WTC11 (cell line): ENCODE results near the gene NFATC2. TPM values are rescaled to one million over a fixed set of nuclear protein-coding genes. Genes with fewer than 3 reads are reported as not detected.

Experiments used
- ATAC-seq: fragments of 200-7000 bp; cut with Tn5 transposase; 2 replicates; pipeline ENCODE4 v1.10.0; 2021; ENCODE audit warnings: mild to moderate bottlenecking, moderate library complexity
- CTCF ChIA-PET: fragments of 300-600 bp; sonication (Branson Sonifier 250); formaldehyde crosslinking; loops from one replicate; lab custom pipeline; 2021; ENCODE audit warnings: antibody characterized with exemption; lab: Charles Lee
- POLR2A ChIA-PET: fragments of 350-600 bp; sonication (Branson Sonifier 250); formaldehyde crosslinking; loops from one replicate; lab custom pipeline; 2021; ENCODE audit warnings: antibody characterized with exemption; lab: Charles Lee
- DNase-seq: peaks from one replicate; pipeline ENCODE4 v3.0.0; 2021; ENCODE audit warnings: low spot score
- H3K27ac Mint-ChIP-seq: 2 replicates; pipeline ENCODE4 v1.8.0; 2021; ENCODE audit warnings: mixed read lengths
- H3K27me3 Mint-ChIP-seq: 2 replicates; pipeline ENCODE4 v1.8.0; 2021; ENCODE audit warnings: low read depth, mild to moderate bottlenecking, moderate library complexity, mixed read lengths
- H3K36me3 Mint-ChIP-seq: 2 replicates; pipeline ENCODE4 v1.8.0; 2021; ENCODE audit warnings: mixed read lengths
- H3K4me1 Mint-ChIP-seq: 2 replicates; pipeline ENCODE4 v1.8.0; 2022; ENCODE audit warnings: mixed read lengths
- H3K4me3 Mint-ChIP-seq: 2 replicates; pipeline ENCODE4 v1.8.0; 2021; ENCODE audit warnings: mild to moderate bottlenecking, moderate library complexity, mixed read lengths
- H3K9me3 Mint-ChIP-seq: 2 replicates; pipeline ENCODE4 v1.8.0; 2021; ENCODE audit warnings: mixed read lengths
- GRHL2 ChIP-seq: fragments of 250-450 bp; sonication (Bioruptor Pico); IDR thresholded peaks from 2 replicates; pipeline ENCODE4 v1.8.0; 2022; ENCODE audit warnings: mild to moderate bottlenecking, moderate library complexity; ENCODE audit not compliant: insufficient replicate concordance, severe bottlenecking
- GTF2I ChIP-seq: fragments of 250-450 bp; sonication (Bioruptor Pico); conservative IDR thresholded peaks from 2 replicates; pipeline ENCODE4 v1.4.0; 2021; ENCODE audit warnings: mild to moderate bottlenecking
- JUN ChIP-seq: sonication (generic); formaldehyde crosslinking; IDR thresholded peaks from 2 replicates; pipeline ENCODE4 v1.8.0; 2023; ENCODE audit warnings: mild to moderate bottlenecking, missing genetic modification reagents
- MYBL2 ChIP-seq: sonication (generic); formaldehyde crosslinking; IDR thresholded peaks from 2 replicates; pipeline ENCODE4 v1.8.1; 2023; ENCODE audit warnings: mild to moderate bottlenecking, moderate library complexity, missing genetic modification reagents
- NFATC4 ChIP-seq: fragments of 250-450 bp; sonication (Bioruptor Pico); IDR thresholded peaks from 2 replicates; pipeline ENCODE4 v1.9.0; 2021; ENCODE audit warnings: mild to moderate bottlenecking
- NR3C1 ChIP-seq: sonication (generic); formaldehyde crosslinking; conservative IDR thresholded peaks from 2 replicates; pipeline ENCODE4 v1.8.1; 2023; ENCODE audit warnings: low read depth, mild to moderate bottlenecking, missing genetic modification reagents
- TCF7 ChIP-seq: sonication (generic); formaldehyde crosslinking; IDR thresholded peaks from 2 replicates; pipeline ENCODE4 v1.8.0; 2022; ENCODE audit warnings: mild to moderate bottlenecking, low read depth, missing genetic modification reagents, moderate library complexity
- TEAD4 ChIP-seq: sonication (generic); formaldehyde crosslinking; IDR thresholded peaks from 2 replicates; pipeline ENCODE4 v1.8.0; 2022; ENCODE audit warnings: mild to moderate bottlenecking, missing genetic modification reagents
- ZBTB21 ChIP-seq: sonication (generic); formaldehyde crosslinking; IDR thresholded peaks from 2 replicates; pipeline ENCODE4 v1.8.1; 2023; ENCODE audit warnings: mild to moderate bottlenecking, missing genetic modification reagents, borderline replicate concordance
- ZNF416 ChIP-seq: fragments of 250-450 bp; sonication (Bioruptor Pico); IDR thresholded peaks from 2 replicates; pipeline ENCODE4 v1.9.0; 2021; ENCODE audit warnings: mild to moderate bottlenecking, inconsistent platforms
- ZNF423 ChIP-seq: fragments of 250-450 bp; sonication (Bioruptor Pico); IDR thresholded peaks from 2 replicates; pipeline ENCODE4 v2.1.2; 2022; ENCODE audit warnings: mild to moderate bottlenecking, moderate library complexity
- total RNA-seq: library from RNA; stranded (reverse); gene quantifications from 3 replicates; pipeline ENCODE4 v1.2.3, GENCODE V29; 2021
- TF ChIP-seq, protein P1 (sequence below): sonication (generic); formaldehyde crosslinking; IDR thresholded peaks from 2 replicates; pipeline ENCODE4 v1.8.1; 2022; ENCODE audit warnings: mild to moderate bottlenecking, missing genetic modification reagents, moderate library complexity, borderline replicate concordance
- TF ChIP-seq, protein P2 (sequence below): sonication (generic); formaldehyde crosslinking; IDR thresholded peaks from 2 replicates; pipeline ENCODE4 v1.8.1; 2023; ENCODE audit warnings: mild to moderate bottlenecking, missing genetic modification reagents, moderate library complexity
- TF ChIP-seq, protein P3 (sequence below): fragments of 250-450 bp; sonication (Bioruptor Pico); IDR thresholded peaks from 2 replicates; pipeline ENCODE4 v1.9.0; 2021; ENCODE audit warnings: moderate library complexity, mild to moderate bottlenecking, inconsistent platforms, borderline replicate concordance
- TF ChIP-seq, protein P4 (sequence below): sonication (generic); formaldehyde crosslinking; IDR thresholded peaks from 2 replicates; pipeline ENCODE4 v1.8.1; 2023; ENCODE audit warnings: mild to moderate bottlenecking, missing genetic modification reagents, borderline replicate concordance
- TF ChIP-seq, protein P5 (sequence below): sonication (generic); formaldehyde crosslinking; IDR thresholded peaks from 2 replicates; pipeline ENCODE4 v1.8.1; 2022; ENCODE audit warnings: missing genetic modification reagents, borderline replicate concordance
- TF ChIP-seq, protein P6 (sequence below): sonication (generic); formaldehyde crosslinking; IDR thresholded peaks from 2 replicates; pipeline ENCODE4 v1.8.1; 2022; ENCODE audit warnings: low read depth, mild to moderate bottlenecking, moderate library complexity, missing genetic modification reagents, borderline replicate concordance
- TF ChIP-seq, protein P7 (sequence below): sonication (generic); formaldehyde crosslinking; IDR thresholded peaks from 2 replicates; pipeline ENCODE4 v1.8.1; 2023; ENCODE audit warnings: mild to moderate bottlenecking, missing genetic modification reagents

Gene NFATC2
- total RNA-seq, 1 experiment from 2014 or later, result 1.7 TPM

DNA sequence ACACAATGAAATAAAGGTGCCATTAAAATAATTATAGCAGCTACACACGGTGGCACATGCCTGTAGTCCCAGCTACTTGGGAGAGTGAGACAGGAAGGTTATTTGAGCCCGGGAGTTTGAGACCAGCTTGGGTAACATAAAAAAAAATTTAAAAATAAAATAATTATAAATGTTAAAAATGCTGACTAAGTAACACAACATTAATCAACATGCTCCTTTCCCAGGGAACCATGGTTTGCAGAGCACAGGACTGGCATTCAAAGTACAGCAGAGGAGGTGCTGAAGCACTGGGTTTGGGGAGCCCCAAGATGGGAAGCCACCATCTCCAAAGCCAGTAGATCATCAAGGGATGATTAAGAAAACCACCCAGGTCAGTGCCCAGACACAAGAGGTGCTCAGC is 51.9 kb downstream of the NFATC2 start:
- H3K4me1 Mint-ChIP-seq, result peaks cover 25% of the 10 kb centered on the region
- H3K4me3 Mint-ChIP-seq, result no peak overlapping the region
- no peak for DNase-seq
- ATAC-seq, result no peak
- H3K27me3 Mint-ChIP-seq, result no peaks in the 10 kb centered on the region
- POLR2A ChIA-PET, result no interaction called here
- no peaks in the 10 kb centered on the region for H3K9me3 Mint-ChIP-seq
- CTCF ChIA-PET, result interaction anchor here (1.9 kb wide), 1 partner anchor 105 kb away, joined by 4 read pairs; no protein-coding TSS in a partner anchor
- no peak for TF ChIP-seq GTF2I
- no peak for TF ChIP-seq TEAD4 (CRISPR knock-in tag)
- no peak for TF ChIP-seq GRHL2 (CRISPR knock-in tag)
- TF ChIP-seq ZNF423 (CRISPR knock-in tag), result no peak
- TF ChIP-seq, protein P1, sequence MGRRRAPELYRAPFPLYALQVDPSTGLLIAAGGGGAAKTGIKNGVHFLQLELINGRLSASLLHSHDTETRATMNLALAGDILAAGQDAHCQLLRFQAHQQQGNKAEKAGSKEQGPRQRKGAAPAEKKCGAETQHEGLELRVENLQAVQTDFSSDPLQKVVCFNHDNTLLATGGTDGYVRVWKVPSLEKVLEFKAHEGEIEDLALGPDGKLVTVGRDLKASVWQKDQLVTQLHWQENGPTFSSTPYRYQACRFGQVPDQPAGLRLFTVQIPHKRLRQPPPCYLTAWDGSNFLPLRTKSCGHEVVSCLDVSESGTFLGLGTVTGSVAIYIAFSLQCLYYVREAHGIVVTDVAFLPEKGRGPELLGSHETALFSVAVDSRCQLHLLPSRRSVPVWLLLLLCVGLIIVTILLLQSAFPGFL (CRISPR knock-in tag), result no peak
- no peak for TF ChIP-seq ZBTB21 (CRISPR knock-in tag)
- TF ChIP-seq, protein P2, sequence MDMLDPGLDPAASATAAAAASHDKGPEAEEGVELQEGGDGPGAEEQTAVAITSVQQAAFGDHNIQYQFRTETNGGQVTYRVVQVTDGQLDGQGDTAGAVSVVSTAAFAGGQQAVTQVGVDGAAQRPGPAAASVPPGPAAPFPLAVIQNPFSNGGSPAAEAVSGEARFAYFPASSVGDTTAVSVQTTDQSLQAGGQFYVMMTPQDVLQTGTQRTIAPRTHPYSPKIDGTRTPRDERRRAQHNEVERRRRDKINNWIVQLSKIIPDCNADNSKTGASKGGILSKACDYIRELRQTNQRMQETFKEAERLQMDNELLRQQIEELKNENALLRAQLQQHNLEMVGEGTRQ (CRISPR knock-in tag), result no peak
- no peak for TF ChIP-seq TCF7
- TF ChIP-seq, protein P3, sequence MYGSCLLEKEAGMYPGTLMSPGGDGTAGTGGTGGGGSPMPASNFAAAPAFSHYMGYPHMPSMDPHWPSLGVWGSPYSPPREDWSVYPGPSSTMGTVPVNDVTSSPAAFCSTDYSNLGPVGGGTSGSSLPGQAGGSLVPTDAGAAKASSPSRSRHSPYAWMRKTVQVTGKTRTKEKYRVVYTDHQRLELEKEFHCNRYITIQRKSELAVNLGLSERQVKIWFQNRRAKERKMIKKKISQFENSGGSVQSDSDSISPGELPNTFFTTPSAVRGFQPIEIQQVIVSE (CRISPR knock-in tag), result no peak
- TF ChIP-seq, protein P4, sequence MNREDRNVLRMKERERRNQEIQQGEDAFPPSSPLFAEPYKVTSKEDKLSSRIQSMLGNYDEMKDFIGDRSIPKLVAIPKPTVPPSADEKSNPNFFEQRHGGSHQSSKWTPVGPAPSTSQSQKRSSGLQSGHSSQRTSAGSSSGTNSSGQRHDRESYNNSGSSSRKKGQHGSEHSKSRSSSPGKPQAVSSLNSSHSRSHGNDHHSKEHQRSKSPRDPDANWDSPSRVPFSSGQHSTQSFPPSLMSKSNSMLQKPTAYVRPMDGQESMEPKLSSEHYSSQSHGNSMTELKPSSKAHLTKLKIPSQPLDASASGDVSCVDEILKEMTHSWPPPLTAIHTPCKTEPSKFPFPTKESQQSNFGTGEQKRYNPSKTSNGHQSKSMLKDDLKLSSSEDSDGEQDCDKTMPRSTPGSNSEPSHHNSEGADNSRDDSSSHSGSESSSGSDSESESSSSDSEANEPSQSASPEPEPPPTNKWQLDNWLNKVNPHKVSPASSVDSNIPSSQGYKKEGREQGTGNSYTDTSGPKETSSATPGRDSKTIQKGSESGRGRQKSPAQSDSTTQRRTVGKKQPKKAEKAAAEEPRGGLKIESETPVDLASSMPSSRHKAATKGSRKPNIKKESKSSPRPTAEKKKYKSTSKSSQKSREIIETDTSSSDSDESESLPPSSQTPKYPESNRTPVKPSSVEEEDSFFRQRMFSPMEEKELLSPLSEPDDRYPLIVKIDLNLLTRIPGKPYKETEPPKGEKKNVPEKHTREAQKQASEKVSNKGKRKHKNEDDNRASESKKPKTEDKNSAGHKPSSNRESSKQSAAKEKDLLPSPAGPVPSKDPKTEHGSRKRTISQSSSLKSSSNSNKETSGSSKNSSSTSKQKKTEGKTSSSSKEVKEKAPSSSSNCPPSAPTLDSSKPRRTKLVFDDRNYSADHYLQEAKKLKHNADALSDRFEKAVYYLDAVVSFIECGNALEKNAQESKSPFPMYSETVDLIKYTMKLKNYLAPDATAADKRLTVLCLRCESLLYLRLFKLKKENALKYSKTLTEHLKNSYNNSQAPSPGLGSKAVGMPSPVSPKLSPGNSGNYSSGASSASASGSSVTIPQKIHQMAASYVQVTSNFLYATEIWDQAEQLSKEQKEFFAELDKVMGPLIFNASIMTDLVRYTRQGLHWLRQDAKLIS (CRISPR knock-in tag), result no peak
- TF ChIP-seq, protein P5, sequence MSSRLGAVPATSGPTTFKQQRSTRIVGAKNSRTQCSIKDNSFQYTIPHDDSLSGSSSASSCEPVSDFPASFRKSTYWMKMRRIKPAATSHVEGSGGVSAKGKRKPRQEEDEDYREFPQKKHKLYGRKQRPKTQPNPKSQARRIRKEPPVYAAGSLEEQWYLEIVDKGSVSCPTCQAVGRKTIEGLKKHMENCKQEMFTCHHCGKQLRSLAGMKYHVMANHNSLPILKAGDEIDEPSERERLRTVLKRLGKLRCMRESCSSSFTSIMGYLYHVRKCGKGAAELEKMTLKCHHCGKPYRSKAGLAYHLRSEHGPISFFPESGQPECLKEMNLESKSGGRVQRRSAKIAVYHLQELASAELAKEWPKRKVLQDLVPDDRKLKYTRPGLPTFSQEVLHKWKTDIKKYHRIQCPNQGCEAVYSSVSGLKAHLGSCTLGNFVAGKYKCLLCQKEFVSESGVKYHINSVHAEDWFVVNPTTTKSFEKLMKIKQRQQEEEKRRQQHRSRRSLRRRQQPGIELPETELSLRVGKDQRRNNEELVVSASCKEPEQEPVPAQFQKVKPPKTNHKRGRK, result no peak
- TF ChIP-seq, protein P6, sequence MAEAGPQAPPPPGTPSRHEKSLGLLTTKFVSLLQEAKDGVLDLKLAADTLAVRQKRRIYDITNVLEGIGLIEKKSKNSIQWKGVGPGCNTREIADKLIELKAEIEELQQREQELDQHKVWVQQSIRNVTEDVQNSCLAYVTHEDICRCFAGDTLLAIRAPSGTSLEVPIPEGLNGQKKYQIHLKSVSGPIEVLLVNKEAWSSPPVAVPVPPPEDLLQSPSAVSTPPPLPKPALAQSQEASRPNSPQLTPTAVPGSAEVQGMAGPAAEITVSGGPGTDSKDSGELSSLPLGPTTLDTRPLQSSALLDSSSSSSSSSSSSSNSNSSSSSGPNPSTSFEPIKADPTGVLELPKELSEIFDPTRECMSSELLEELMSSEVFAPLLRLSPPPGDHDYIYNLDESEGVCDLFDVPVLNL (CRISPR knock-in tag), result no peak
- TF ChIP-seq, protein P7, sequence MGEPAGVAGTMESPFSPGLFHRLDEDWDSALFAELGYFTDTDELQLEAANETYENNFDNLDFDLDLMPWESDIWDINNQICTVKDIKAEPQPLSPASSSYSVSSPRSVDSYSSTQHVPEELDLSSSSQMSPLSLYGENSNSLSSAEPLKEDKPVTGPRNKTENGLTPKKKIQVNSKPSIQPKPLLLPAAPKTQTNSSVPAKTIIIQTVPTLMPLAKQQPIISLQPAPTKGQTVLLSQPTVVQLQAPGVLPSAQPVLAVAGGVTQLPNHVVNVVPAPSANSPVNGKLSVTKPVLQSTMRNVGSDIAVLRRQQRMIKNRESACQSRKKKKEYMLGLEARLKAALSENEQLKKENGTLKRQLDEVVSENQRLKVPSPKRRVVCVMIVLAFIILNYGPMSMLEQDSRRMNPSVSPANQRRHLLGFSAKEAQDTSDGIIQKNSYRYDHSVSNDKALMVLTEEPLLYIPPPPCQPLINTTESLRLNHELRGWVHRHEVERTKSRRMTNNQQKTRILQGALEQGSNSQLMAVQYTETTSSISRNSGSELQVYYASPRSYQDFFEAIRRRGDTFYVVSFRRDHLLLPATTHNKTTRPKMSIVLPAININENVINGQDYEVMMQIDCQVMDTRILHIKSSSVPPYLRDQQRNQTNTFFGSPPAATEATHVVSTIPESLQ (CRISPR knock-in tag), result no peak
- no peak for TF ChIP-seq ZNF416
- no peak for TF ChIP-seq MYBL2 (CRISPR knock-in tag)
- TF ChIP-seq JUN, result no peak
- TF ChIP-seq NR3C1 (CRISPR knock-in tag), result no peak
- no peak for TF ChIP-seq NFATC4 (CRISPR knock-in tag)
- no peak overlapping the region for H3K27ac Mint-ChIP-seq
- H3K36me3 Mint-ChIP-seq, result no peaks in the 10 kb centered on the region
